ENCODE data around the gene ACTL10.

Gene ACTL10

GRCh38 chr20:33658929-33659328 is 7.8 kb upstream of the ACTL10 start:
- H3K4me3 ChIP-seq (ENCODE audit: low read depth, low read length), result no peak overlapping the region
- TF ChIP-seq CTCF (IDR thresholded peaks at IDR 0.05; ENCODE audit: borderline replicate concordance, insufficient read depth, low read depth, low read length), result no peak

- no peak for TF ChIP-seq CTCF (IDR thresholded peaks at IDR 0.05; ENCODE audit: borderline replicate concordance, insufficient read depth, low read depth, low read length)
- H3K4me3 ChIP-seq (ENCODE audit: low read depth, low read length), result no peak overlapping the region
These were observed 7.3 kb upstream of the ACTL10 start for GRCh38 chr20:33659341-33660034.

GRCh38 chr20:33660035-33660684 is 6.6 kb upstream of the ACTL10 start:
- TF ChIP-seq CTCF (IDR thresholded peaks at IDR 0.05; ENCODE audit: borderline replicate concordance, insufficient read depth, low read depth, low read length), result no peak
- H3K4me3 ChIP-seq (ENCODE audit: low read depth, low read length), result no peak overlapping the region

- TF ChIP-seq CTCF (IDR thresholded peaks at IDR 0.05; ENCODE audit: borderline replicate concordance, insufficient read depth, low read depth, low read length), result no peak
- H3K4me3 ChIP-seq (ENCODE audit: low read depth, low read length), result no peak overlapping the region
These were observed 6.1 kb upstream of the ACTL10 start for GRCh38 chr20:33660685-33661058.

- no peak for TF ChIP-seq CTCF (IDR thresholded peaks at IDR 0.05; ENCODE audit: borderline replicate concordance, insufficient read depth, low read depth, low read length)
- peak within 1 kb of the TSS; percentile 76 for H3K4me3 ChIP-seq (ENCODE audit: low read depth, low read length)
These were observed 4.6 kb upstream of the ACTL10 start, which contains the start of gene C20orf144 for GRCh38 chr20:33662172-33662571. TSS of gene C20orf144 (plus strand) at chr20:33662327. CDS start at chr20:33662346, 19 bp downstream.

- no peak for TF ChIP-seq CTCF (IDR thresholded peaks at IDR 0.05; ENCODE audit: borderline replicate concordance, insufficient read depth, low read depth, low read length)
- peak overlapping the region; percentile 76 for H3K4me3 ChIP-seq (ENCODE audit: low read depth, low read length)
These were observed 3.3 kb upstream of the ACTL10 start for GRCh38 chr20:33663161-33664084.
